ENCODE results near the gene LRRN1.

DNA sequence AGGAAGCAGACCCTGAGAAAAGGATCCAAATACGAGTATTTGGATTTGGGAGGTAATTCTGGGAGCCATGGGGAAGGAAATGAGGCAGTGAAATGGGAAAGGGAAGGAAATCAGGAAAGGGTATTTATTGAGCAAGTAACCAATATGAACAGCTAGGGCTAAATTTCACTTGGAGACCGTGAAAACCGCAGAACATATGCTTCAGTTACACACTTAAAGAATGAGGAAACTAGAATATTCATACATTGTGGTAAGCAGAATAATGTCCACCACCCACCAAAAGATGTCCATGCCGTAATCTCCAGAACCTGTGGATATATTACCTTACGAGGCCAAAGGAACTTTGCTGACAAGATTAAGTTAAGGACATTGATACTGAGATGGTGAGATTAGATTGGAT is 63.3 kb downstream of the LRRN1 start:
- TF ChIP-seq CTCF (conservative IDR thresholded peaks at IDR 0.05; ENCODE audit: low read length) (no peak), EZH2phosphoT487 (IDR thresholded peaks at IDR 0.05; ENCODE audit: borderline replicate concordance, low read depth, low read length) (no peak)
